Measurements from ENCODE around the gene FAM135A. TPM values are rescaled to one million over a fixed set of nuclear protein-coding genes. Genes with fewer than 3 reads are reported as not detected.

Gene FAM135A
- total and polyA plus RNA-seq, 9 of the 15 experiments (the other 6 are each of a cell fraction or from before 2014, with no cell fraction given) = 7.4 to 32.9 (median 19.2) TPM

GRCh38 chr6:70377372-70377771 is 35.9 kb upstream of the FAM135A start (continued):
- TF ChIP-seq, protein P1, sequence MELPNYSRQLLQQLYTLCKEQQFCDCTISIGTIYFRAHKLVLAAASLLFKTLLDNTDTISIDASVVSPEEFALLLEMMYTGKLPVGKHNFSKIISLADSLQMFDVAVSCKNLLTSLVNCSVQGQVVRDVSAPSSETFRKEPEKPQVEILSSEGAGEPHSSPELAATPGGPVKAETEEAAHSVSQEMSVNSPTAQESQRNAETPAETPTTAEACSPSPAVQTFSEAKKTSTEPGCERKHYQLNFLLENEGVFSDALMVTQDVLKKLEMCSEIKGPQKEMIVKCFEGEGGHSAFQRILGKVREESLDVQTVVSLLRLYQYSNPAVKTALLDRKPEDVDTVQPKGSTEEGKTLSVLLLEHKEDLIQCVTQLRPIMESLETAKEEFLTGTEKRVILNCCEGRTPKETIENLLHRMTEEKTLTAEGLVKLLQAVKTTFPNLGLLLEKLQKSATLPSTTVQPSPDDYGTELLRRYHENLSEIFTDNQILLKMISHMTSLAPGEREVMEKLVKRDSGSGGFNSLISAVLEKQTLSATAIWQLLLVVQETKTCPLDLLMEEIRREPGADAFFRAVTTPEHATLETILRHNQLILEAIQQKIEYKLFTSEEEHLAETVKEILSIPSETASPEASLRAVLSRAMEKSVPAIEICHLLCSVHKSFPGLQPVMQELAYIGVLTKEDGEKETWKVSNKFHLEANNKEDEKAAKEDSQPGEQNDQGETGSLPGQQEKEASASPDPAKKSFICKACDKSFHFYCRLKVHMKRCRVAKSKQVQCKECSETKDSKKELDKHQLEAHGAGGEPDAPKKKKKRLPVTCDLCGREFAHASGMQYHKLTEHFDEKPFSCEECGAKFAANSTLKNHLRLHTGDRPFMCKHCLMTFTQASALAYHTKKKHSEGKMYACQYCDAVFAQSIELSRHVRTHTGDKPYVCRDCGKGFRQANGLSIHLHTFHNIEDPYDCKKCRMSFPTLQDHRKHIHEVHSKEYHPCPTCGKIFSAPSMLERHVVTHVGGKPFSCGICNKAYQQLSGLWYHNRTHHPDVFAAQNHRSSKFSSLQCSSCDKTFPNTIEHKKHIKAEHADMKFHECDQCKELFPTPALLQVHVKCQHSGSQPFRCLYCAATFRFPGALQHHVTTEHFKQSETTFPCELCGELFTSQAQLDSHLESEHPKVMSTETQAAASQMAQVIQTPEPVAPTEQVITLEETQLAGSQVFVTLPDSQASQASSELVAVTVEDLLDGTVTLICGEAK (IDR thresholded peaks at IDR 0.05) = no peak
- TF ChIP-seq, protein P1 (CRISPR knock-in tag; IDR thresholded peaks at IDR 0.05) = no peak
- TF ChIP-seq TBL1XR1 (IDR thresholded peaks at IDR 0.05; ENCODE audit: low read length in 2 of 2) = no peak
- TF ChIP-seq, protein P2, sequence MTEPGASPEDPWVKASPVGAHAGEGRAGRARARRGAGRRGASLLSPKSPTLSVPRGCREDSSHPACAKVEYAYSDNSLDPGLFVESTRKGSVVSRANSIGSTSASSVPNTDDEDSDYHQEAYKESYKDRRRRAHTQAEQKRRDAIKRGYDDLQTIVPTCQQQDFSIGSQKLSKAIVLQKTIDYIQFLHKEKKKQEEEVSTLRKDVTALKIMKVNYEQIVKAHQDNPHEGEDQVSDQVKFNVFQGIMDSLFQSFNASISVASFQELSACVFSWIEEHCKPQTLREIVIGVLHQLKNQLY (CRISPR knock-in tag; conservative IDR thresholded peaks at IDR 0.05) = no peak
